Keratinocyte (primary cell): ENCODE measurements around the gene DMRTB1. TPM values are rescaled to one million over a fixed set of nuclear protein-coding genes. Genes with fewer than 3 reads are reported as not detected.

ENCODE experiments used
- DNase-seq: peaks from one replicate; pipeline ENCODE4 v3.0.0-alpha.2; 2011; ENCODE audit warnings: low read depth, missing footprints, low spot score
- FAIRE-seq: peaks from 2 replicates; lab custom pipeline; 2011; peaks lifted over from hg19 to GRCh38; lab: Jason Lieb, UNC
- H2AFZ ChIP-seq: 2 replicates; pipeline ENCODE4 v1.6.0; 2012; ENCODE audit warnings: low read length, control low read depth, inconsistent platforms; ENCODE audit not compliant: control insufficient read depth
- H3K27ac ChIP-seq: 2 replicates; pipeline ENCODE4 v1.5.1; 2011; ENCODE audit warnings: low read length; ENCODE audit not compliant: control insufficient read depth, insufficient read depth
- H3K27me3 ChIP-seq: 3 replicates; pipeline ENCODE4 v1.6.0; 2011; ENCODE audit warnings: low read length; ENCODE audit not compliant: control insufficient read depth, insufficient read depth; ENCODE audit errors: extremely low read depth
- H3K36me3 ChIP-seq, 2 experiments: 2 replicates in 1 of 2; 3 replicates in 1 of 2; pipeline ENCODE4 v1.5.1; 2011; ENCODE audit warnings: low read length in 2 of 2, mild to moderate bottlenecking in 1 of 2; ENCODE audit not compliant: control insufficient read depth in 2 of 2, insufficient read depth in 2 of 2; ENCODE audit errors: extremely low read depth in 1 of 2
- H3K4me1 ChIP-seq: 3 replicates; pipeline ENCODE4 v1.5.1; 2011; ENCODE audit warnings: low read length; ENCODE audit not compliant: control insufficient read depth, insufficient read depth; ENCODE audit errors: extremely low read depth
- H3K4me2 ChIP-seq: 3 replicates; pipeline ENCODE4 v1.6.0; 2011; ENCODE audit warnings: low read depth, low read length; ENCODE audit not compliant: control insufficient read depth, insufficient read depth; ENCODE audit errors: extremely low read depth
- H3K4me3 ChIP-seq, 3 experiments: fragments of 200-600 bp in 1 of 3; sonication (generic) in 1 of 3; 2 replicates in 2 of 3; 3 replicates in 1 of 3; pipeline ENCODE4 v1.5.1; 2011 to 2016; ENCODE audit warnings: low read length in 3 of 3, mild to moderate bottlenecking in 3 of 3, control low read depth in 2 of 3, inconsistent platforms in 1 of 3, low read depth in 1 of 3, mixed read lengths in 1 of 3, mixed run types in 1 of 3, moderate library complexity in 1 of 3; ENCODE audit not compliant: control insufficient read depth in 2 of 3, insufficient read depth in 2 of 3; ENCODE audit errors: extremely low read depth in 1 of 3
- H3K79me2 ChIP-seq: 2 replicates; pipeline ENCODE4 v1.6.0; 2012; ENCODE audit warnings: low read length; ENCODE audit not compliant: control insufficient read depth, insufficient read depth
- H3K9ac ChIP-seq: 3 replicates; pipeline ENCODE4 v1.6.0; 2011; ENCODE audit warnings: low read length; ENCODE audit not compliant: control insufficient read depth, insufficient read depth; ENCODE audit errors: extremely low read depth
- H3K9me1 ChIP-seq: 3 replicates; pipeline ENCODE4 v1.6.0; 2011; ENCODE audit warnings: low read length; ENCODE audit not compliant: control insufficient read depth, insufficient read depth; ENCODE audit errors: extremely low read depth
- H3K9me3 ChIP-seq: 2 replicates; pipeline ENCODE4 v1.5.1; 2012; ENCODE audit warnings: low read depth, low read length; ENCODE audit not compliant: control insufficient read depth
- H4K20me1 ChIP-seq: 3 replicates; pipeline ENCODE4 v1.6.0; 2011; ENCODE audit warnings: low read length; ENCODE audit not compliant: control insufficient read depth, insufficient read depth; ENCODE audit errors: extremely low read depth
- EZH2 ChIP-seq: IDR thresholded peaks from one replicate; pipeline ENCODE4 v1.6.1; 2012; ENCODE audit warnings: inconsistent platforms, mild to moderate bottlenecking, low read length, moderate library complexity
- dilution Hi-C: fragments of 300-500 bp; cut with MboI; formaldehyde crosslinking; loops from one replicate; pipeline ENCODE4 v1.7.0; 2020; ENCODE audit warnings: low sequenced_read_pairs; ENCODE audit not compliant: extremely low pct_ligation_motif_present
- polyA plus RNA-seq, 5 experiments: library from polyadenylated mRNA; depleted of rRNA in 3 of 5; stranded (reverse) in 3 of 5; stranded (forward) in 1 of 5; unstranded in 1 of 5; fragments of >200 nt; gene quantifications; 1 replicate in 1 of 5; 2 replicates in 3 of 5; 3 replicates in 1 of 5; pipeline versions ENCODE4 v1.2.1 to v1.2.3, GENCODE V29; 2011 to 2012; ENCODE audit warnings: missing spikeins in 2 of 5, low read depth in 1 of 5, low replicate concordance in 1 of 5
- TF ChIP-seq, protein P1 (sequence below), 3 experiments: IDR thresholded peaks in 1 of 3; conservative IDR thresholded peaks in 1 of 3; optimal IDR thresholded peaks in 1 of 3; 2 replicates in 2 of 3; 3 replicates in 1 of 3; pipeline versions ENCODE3 to v1.5.1; 2011; ENCODE audit warnings: low read length in 3 of 3, mild to moderate bottlenecking in 3 of 3, moderate library complexity in 2 of 3, control low read depth in 1 of 3, inconsistent platforms in 1 of 3; ENCODE audit not compliant: insufficient read depth in 2 of 3; ENCODE audit errors: extremely low read depth in 1 of 3

DMRTB1 gene
- polyA plus RNA-seq, 1 donor (not counting 4 experiments of a cell fraction or from before 2014, with no cell fraction given): not detected

DNA sequence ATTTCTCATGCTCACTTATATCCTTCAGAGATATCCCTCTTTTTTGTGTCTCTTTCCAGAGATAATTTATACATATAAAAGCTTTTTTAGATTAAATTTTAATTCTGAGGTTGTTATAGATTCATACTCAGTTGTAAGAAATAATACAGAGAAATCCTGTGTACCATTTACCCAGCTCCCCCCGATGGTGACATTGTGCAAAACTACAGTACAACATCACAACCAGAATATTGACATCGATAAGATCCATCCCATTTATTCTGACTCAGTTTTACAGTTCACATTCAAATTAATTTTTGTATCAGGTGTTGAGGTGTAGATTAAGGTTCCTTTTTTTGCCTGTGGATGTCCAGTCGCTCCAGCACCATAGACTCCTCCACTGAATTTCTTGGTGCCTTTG, 14.3 kb downstream of the DMRTB1 start:
- Histone ChIP-seq H4K20me1 (no peaks in the 10 kb centered on the region), H3K4me1 (no peaks in the 10 kb centered on the region), H3K27me3 (peaks cover 19% of the 10 kb centered on the region), H3K4me2 (no peak overlapping the region), H3K9me1 (no peaks in the 10 kb centered on the region), H3K27ac (no peak overlapping the region), H3K79me2 (no peaks in the 10 kb centered on the region), H3K9me3 (no peaks in the 10 kb centered on the region), H3K9ac (no peak overlapping the region), H3K4me3 (no peak overlapping the region), H2AFZ (no peak overlapping the region), H3K36me3 (no peaks in the 10 kb centered on the region)
- TF ChIP-seq EZH2: no peak
- TF ChIP-seq, protein P1, sequence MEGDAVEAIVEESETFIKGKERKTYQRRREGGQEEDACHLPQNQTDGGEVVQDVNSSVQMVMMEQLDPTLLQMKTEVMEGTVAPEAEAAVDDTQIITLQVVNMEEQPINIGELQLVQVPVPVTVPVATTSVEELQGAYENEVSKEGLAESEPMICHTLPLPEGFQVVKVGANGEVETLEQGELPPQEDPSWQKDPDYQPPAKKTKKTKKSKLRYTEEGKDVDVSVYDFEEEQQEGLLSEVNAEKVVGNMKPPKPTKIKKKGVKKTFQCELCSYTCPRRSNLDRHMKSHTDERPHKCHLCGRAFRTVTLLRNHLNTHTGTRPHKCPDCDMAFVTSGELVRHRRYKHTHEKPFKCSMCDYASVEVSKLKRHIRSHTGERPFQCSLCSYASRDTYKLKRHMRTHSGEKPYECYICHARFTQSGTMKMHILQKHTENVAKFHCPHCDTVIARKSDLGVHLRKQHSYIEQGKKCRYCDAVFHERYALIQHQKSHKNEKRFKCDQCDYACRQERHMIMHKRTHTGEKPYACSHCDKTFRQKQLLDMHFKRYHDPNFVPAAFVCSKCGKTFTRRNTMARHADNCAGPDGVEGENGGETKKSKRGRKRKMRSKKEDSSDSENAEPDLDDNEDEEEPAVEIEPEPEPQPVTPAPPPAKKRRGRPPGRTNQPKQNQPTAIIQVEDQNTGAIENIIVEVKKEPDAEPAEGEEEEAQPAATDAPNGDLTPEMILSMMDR (optimal IDR thresholded peaks at IDR 0.05 in 1 of 3, IDR thresholded peaks at IDR 0.05 in 1 of 3, conservative IDR thresholded peaks at IDR 0.05 in 1 of 3; ENCODE audit: extremely low read depth in 1 of 3, insufficient read depth in 2 of 3, low read length in 3 of 3): peak in 2 of 3 experiments; percentile 23 to 47
- DNase-seq (no peak), FAIRE-seq (no peak)
- dilution Hi-C loops: no loop called here

DNA sequence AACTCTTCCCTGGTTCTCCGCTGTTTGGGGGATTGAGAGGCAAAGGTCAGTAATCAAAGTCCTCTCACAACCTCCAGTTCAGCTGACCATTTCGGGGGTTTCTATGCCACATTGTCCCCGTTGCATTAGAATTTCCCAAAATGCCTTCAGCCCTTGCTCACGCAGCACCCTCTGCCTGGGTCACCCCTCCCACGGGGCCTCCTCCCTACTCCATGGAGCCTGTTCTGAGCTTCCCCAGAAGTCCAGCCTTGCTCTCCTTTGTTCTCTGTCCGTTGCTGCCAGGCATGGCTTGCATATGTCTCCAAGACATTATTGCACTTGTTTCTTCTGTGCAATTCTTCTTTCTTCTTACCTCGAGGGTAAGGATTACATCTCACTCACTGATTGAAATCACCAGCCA, 16.5 kb downstream of the DMRTB1 start:
- no peak overlapping the region for H3K4me2 ChIP-seq
- DNase-seq: no peak
- H3K9ac ChIP-seq: no peak overlapping the region
- H3K27ac ChIP-seq: no peak overlapping the region
- no peak for FAIRE-seq
- H3K9me3 ChIP-seq: no peaks in the 10 kb centered on the region
- no peak overlapping the region for H2AFZ ChIP-seq
- no peaks in the 10 kb centered on the region for H3K4me1 ChIP-seq
- dilution Hi-C loops: loop anchor here (25.0 kb wide), 1 partner anchor 287 kb away; no protein-coding TSS in a partner anchor
- no peak for TF ChIP-seq EZH2
- TF ChIP-seq, protein P1 (optimal IDR thresholded peaks at IDR 0.05 in 1 of 3, IDR thresholded peaks at IDR 0.05 in 1 of 3, conservative IDR thresholded peaks at IDR 0.05 in 1 of 3; ENCODE audit: extremely low read depth in 1 of 3, insufficient read depth in 2 of 3, low read length in 3 of 3): no peak
- H4K20me1 ChIP-seq: no peaks in the 10 kb centered on the region
- no peak overlapping the region for H3K4me3 ChIP-seq
- H3K36me3 ChIP-seq: no peaks in the 10 kb centered on the region
- peaks cover 19% of the 10 kb centered on the region for H3K27me3 ChIP-seq
- no peaks in the 10 kb centered on the region for H3K9me1 ChIP-seq
- no peaks in the 10 kb centered on the region for H3K79me2 ChIP-seq
